Activated effector memory CD4-positive, alpha-beta T cell treated with Interleukin-2 at 50 U/mL for 16 hours (primary cell): ENCODE data around the gene TARDBP.
"Not testable (repeated sequence)": the region's sequence is repeated elsewhere in the genome, so short reads cannot be mapped to it uniquely, and the experiment has no call there.

Experiments
- DNase-seq: peaks from one replicate; pipeline ENCODE4 v3.0.0-alpha.2; 2020

Gene TARDBP

GRCh38 chr1:11061652-11062365, 49.4 kb downstream of the TARDBP start:
- no peak for DNase-seq

GRCh38 chr1:11062965-11063401, 50.5 kb downstream of the TARDBP start:
- no peak for DNase-seq

GRCh38 chr1:11063937-11064537, 51.6 kb downstream of the TARDBP start:
- not testable (repeated sequence) for DNase-seq

- DNase-seq, result no peak
Measured at GRCh38 chr1:11064942-11065341, 52.5 kb downstream of the TARDBP start.

- no peak for DNase-seq
Measured at GRCh38 chr1:11065796-11066195, 53.3 kb downstream of the TARDBP start.

GRCh38 chr1:11067716-11068599, 55.5 kb downstream of the TARDBP start:
- no peak for DNase-seq

GRCh38 chr1:11068600-11069473, 56.4 kb downstream of the TARDBP start:
- no peak for DNase-seq

- DNase-seq, result no peak
Measured at GRCh38 chr1:11070876-11071275, 58.4 kb downstream of the TARDBP start.

GRCh38 chr1:11071463-11072215, 59.2 kb downstream of the TARDBP start:
- no peak for DNase-seq

GRCh38 chr1:11072216-11072917, 59.9 kb downstream of the TARDBP start:
- no peak for DNase-seq

GRCh38 chr1:11073398-11073797, 60.9 kb downstream of the TARDBP start:
- not testable (repeated sequence) for DNase-seq
